BLaER1 (cell line): ENCODE results near the gene SLC6A12.
A peak's percentile ranks its signal among the peaks of the same experiment; 100 is the strongest.

Experiments
- H3K27ac ChIP-seq: shearing (Covaris generic); formaldehyde crosslinking; 2 replicates; pipeline ENCODE4 v1.8.1; 2022
- H3K27me3 ChIP-seq: shearing (Covaris generic); formaldehyde crosslinking; 2 replicates; pipeline ENCODE4 v1.8.1; 2022
- H3K36me3 ChIP-seq: shearing (Covaris generic); formaldehyde crosslinking; 2 replicates; pipeline ENCODE4 v1.8.1; 2022
- H3K4me1 ChIP-seq: shearing (Covaris generic); formaldehyde crosslinking; 2 replicates; pipeline ENCODE4 v1.8.1; 2022
- H3K4me2 ChIP-seq: shearing (Covaris generic); formaldehyde crosslinking; 2 replicates; pipeline ENCODE4 v1.8.1; 2022
- H3K4me3 ChIP-seq: shearing (Covaris generic); formaldehyde crosslinking; 2 replicates; pipeline ENCODE4 v1.8.1; 2022
- H3K9ac ChIP-seq: shearing (Covaris generic); formaldehyde crosslinking; 2 replicates; pipeline ENCODE4 v1.8.1; 2022
- H3K9me3 ChIP-seq: shearing (Covaris generic); formaldehyde crosslinking; 2 replicates; pipeline ENCODE4 v1.8.1; 2022
- H4K20me1 ChIP-seq: shearing (Covaris generic); formaldehyde crosslinking; 2 replicates; pipeline ENCODE4 v1.8.1; 2022
- Cebpa-rat ChIP-seq: shearing (Covaris generic); IDR thresholded peaks from 2 replicates; pipeline ENCODE4 v1.8.1; 2022

The SLC6A12 gene

DNA sequence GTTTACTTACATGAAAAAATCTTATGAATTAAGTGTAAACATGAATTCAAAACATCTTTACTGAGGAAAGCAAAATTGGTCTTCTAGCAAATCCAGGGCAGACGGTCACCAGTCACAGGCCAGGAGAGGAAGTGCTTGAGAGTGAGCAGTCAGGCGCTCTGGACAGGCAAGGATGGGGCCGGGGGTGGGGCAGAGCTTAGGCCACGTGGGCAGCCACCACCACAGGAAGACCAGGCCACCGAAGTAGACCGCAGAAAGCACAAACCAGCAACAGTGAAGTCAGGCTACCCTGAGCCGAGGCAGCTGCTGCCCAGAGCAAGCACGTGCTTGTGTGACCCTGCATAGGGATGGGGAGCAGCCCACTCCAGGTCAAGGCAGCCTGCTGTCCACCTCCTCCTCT, 33.5 kb downstream of the SLC6A12 start:
- H3K4me3 ChIP-seq, result no peak overlapping the region
- H3K9ac ChIP-seq, result no peak overlapping the region
- H3K4me2 ChIP-seq, result peak overlapping the region; percentile 22; the same call in 1 of the 2 replicates
- H3K27me3 ChIP-seq, result no peaks in the 10 kb centered on the region
- TF ChIP-seq Cebpa-rat, result no peak
- no peaks in the 10 kb centered on the region for H4K20me1 ChIP-seq
- H3K9me3 ChIP-seq, result no peaks in the 10 kb centered on the region
- peaks cover 33% of the 10 kb centered on the region for H3K4me1 ChIP-seq
- H3K27ac ChIP-seq, result no peak overlapping the region
- no peaks in the 10 kb centered on the region for H3K36me3 ChIP-seq

DNA sequence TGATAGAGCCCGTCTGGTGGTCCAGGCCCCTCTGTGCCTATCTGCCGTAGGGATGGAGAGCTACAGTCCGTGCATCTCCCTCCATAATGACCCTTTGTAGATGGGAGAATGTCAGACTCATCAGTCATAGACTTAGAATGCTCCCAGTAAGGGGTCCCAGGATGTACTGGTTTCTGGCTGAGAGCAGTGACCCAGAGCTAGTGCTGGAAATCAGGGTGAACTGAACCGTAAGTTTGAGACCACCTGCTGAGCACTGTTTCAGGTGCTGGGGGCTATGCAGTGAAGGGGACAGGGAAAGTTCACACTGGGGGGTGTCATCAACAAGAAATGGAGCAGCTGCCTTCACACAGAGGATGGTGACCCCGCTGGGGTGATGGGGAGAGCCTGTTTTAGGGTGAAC, 34.1 kb downstream of the SLC6A12 start:
- H3K4me2 ChIP-seq, result no peak overlapping the region
- TF ChIP-seq Cebpa-rat, result no peak
- no peak overlapping the region for H3K27ac ChIP-seq
- no peaks in the 10 kb centered on the region for H3K36me3 ChIP-seq
- H3K9me3 ChIP-seq, result no peaks in the 10 kb centered on the region
- peaks cover 35% of the 10 kb centered on the region for H3K4me1 ChIP-seq
- H3K9ac ChIP-seq, result no peak overlapping the region
- H4K20me1 ChIP-seq, result no peaks in the 10 kb centered on the region
- H3K27me3 ChIP-seq, result no peaks in the 10 kb centered on the region
- no peak overlapping the region for H3K4me3 ChIP-seq

DNA sequence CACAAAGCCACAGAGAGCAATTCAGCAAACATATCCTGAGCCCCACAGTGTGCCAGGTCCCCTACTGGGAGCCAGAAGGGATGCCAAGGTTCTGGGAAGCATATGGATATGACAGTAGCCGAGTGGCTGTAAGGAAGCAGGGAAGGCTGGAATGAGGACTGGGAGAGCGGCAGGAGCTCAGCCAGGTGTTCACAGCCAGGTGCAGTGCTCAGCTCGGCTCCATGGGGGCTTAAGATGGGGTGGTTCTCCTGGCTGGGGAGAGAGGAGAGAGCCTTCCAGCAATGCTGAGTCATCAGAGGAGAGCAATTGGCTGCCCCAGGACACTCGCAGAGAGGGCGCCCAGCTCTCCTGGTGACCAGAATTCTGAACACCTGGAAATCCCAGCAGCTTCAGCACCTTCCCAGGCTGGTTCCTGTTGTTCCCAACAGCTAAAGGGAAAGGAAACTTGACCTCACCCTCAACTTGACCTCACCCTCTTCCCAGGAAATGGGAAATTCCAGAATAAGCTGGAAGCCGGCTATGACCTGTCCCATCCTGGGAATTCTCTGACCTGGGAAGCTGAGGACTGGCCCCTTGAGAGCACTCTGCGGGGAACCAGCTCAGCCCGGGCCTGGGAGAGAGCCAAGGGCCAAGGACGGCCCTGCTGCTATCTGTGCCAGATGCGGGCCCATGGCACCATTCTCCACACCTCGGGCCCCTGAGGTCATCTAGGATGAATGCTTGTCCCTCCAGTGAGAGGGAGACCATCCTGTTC, 34.6 kb downstream of the SLC6A12 start:
- Histone ChIP-seq H3K4me2 (no peak overlapping the region), H3K9ac (no peak overlapping the region), H4K20me1 (no peaks in the 10 kb centered on the region), H3K36me3 (no peaks in the 10 kb centered on the region), H3K27ac (no peak overlapping the region), H3K27me3 (no peaks in the 10 kb centered on the region), H3K4me1 (peaks cover 35% of the 10 kb centered on the region), H3K9me3 (no peaks in the 10 kb centered on the region), H3K4me3 (no peak overlapping the region)
- TF ChIP-seq Cebpa-rat, result no peak

- H3K27me3 ChIP-seq, result no peaks in the 10 kb centered on the region
- no peak overlapping the region for H3K4me2 ChIP-seq
- H3K27ac ChIP-seq, result no peak overlapping the region
- TF ChIP-seq Cebpa-rat, result no peak
- no peaks in the 10 kb centered on the region for H3K9me3 ChIP-seq
- no peaks in the 10 kb centered on the region for H4K20me1 ChIP-seq
- no peak overlapping the region for H3K9ac ChIP-seq
- no peaks in the 10 kb centered on the region for H3K36me3 ChIP-seq
- H3K4me3 ChIP-seq, result no peak overlapping the region
- H3K4me1 ChIP-seq, result peaks cover 41% of the 10 kb centered on the region
These were observed 35.2 kb downstream of the SLC6A12 start for GRCh38 chr12:178829-179109.

DNA sequence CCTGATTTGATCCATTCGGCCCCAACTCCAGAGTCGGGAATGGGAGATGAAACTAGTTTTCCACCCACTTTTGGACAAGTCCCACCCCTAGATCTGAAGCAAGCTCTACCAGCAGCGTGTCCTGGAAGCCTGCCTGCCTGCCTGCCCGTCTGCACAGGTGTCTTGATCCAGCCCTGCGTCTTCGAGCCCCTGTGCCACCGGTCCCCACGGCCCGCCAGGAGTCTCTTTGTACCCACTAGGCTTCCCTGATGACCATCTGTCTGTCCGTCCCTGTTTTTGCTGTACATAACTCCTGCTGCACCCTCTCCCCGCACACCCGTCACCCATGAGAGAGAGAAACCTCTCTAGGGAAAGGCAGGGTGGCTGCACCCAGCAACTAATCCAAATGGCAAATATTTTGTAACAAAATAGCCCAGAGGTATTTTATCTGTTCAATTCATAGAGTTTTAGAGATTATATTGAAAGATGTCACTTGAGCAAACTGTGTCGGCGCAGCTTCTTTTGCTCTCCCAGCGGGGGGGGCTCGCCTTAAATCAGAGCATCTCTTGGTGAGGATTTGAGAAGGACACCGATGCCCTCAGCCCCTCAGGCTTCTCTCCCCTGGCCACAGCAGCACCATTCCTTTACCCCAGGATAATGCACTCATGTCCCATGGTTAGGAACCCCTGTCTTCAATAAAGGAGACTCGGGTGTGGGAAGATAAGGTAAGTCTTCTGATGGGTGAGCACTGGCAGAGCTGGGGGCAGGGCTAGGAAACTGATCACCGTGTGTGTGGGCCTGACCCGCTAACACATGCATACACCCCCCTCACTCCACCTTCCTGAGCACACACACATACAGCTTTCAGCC, 35.8 kb downstream of the SLC6A12 start:
- Histone ChIP-seq H3K4me2 (no peak overlapping the region), H3K27me3 (no peaks in the 10 kb centered on the region), H3K36me3 (no peaks in the 10 kb centered on the region), H3K4me3 (no peak overlapping the region), H3K4me1 (peaks cover 46% of the 10 kb centered on the region), H3K9me3 (no peaks in the 10 kb centered on the region), H3K27ac (no peak overlapping the region), H4K20me1 (no peaks in the 10 kb centered on the region), H3K9ac (no peak overlapping the region)
- TF ChIP-seq Cebpa-rat, result no peak

DNA sequence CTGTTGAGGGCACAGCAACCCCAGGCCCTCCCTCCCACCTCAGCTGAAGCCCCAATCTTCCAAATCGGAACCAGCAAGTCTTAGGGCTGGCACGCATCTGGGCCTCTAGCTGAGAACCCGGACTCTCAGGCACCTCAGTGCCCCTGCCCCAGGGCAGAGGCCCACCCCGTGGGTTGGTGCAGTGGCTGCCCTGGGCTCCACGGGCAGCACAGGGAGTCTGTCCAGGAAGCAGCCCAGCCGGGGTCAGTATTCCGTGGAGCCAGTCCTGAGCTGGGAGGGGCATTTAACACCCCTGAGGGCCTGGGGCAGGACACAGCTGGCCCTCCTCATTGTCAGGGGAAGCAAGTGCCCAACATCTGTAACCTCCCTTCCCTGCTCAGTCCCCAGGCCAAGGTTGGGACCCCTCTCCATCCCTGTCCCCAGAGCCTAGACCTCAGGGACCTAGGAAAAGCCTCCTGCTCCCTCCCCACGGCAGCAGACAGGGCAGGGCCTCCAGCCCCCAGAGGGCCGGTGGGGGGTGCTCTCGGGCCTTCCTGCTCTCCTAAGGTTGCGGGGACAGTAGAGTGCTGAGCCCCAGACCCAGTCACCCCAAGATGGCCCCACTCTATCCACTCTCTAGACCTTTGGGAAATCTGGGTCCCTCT, 36.5 kb downstream of the SLC6A12 start:
- Histone ChIP-seq H3K4me2 (no peak overlapping the region; the same call in 1 of the 2 replicates), H4K20me1 (no peaks in the 10 kb centered on the region), H3K27me3 (no peaks in the 10 kb centered on the region), H3K9me3 (no peaks in the 10 kb centered on the region), H3K9ac (no peak overlapping the region), H3K36me3 (no peaks in the 10 kb centered on the region), H3K27ac (no peak overlapping the region), H3K4me1 (peaks cover 53% of the 10 kb centered on the region), H3K4me3 (no peak overlapping the region)
- TF ChIP-seq Cebpa-rat, result no peak

- H3K27me3 ChIP-seq, result no peaks in the 10 kb centered on the region
- H3K9ac ChIP-seq, result peak overlapping the region; percentile 19; the same call in 1 of the 2 replicates
- peaks cover 55% of the 10 kb centered on the region for H3K4me1 ChIP-seq
- no peak overlapping the region for H3K4me3 ChIP-seq
- 0 out of 2 replicates have a peak overlapping the region, but pooled peaks have one; percentile 18 for H3K27ac ChIP-seq
- H3K36me3 ChIP-seq, result no peaks in the 10 kb centered on the region
- peak overlapping the region; percentile 63 for H3K4me2 ChIP-seq
- no peaks in the 10 kb centered on the region for H3K9me3 ChIP-seq
- H4K20me1 ChIP-seq, result no peaks in the 10 kb centered on the region
- no peak for TF ChIP-seq Cebpa-rat
These were observed 37.4 kb downstream of the SLC6A12 start for GRCh38 chr12:176321-177181.

DNA sequence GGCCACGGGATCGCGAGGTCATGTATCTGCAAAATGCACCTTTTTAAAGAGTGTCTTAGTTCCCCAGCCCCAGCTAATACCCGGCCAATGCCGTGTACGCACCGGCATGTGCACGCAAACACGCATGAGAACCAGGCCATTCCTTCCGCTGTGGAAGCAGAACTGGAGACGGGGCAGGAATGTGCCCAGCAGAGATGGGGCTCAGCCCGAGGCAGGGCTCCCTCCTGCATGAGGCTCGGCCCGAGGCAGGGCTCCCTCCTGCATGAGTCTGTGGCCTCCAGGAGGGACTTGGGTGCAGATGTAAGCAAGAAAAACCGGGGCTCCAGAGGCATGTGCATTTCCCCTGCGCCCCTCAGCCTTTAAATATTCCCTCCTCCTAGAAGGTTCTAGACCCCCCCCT, 38.2 kb downstream of the SLC6A12 start:
- no peak overlapping the region for H3K27ac ChIP-seq
- no peak overlapping the region for H3K4me3 ChIP-seq
- peak overlapping the region; percentile 63; the same call in 1 of the 2 replicates for H3K4me2 ChIP-seq

GRCh38 chr12:175250-175649, 38.7 kb downstream of the SLC6A12 start:
- no peak for TF ChIP-seq Cebpa-rat

More for the DNA sequence above, 38.2 kb downstream of the SLC6A12 start:
- Histone ChIP-seq H4K20me1 (no peaks in the 10 kb centered on the region), H3K27me3 (no peaks in the 10 kb centered on the region), H3K9ac (no peak overlapping the region), H3K9me3 (no peaks in the 10 kb centered on the region), H3K4me1 (peaks cover 51% of the 10 kb centered on the region), H3K36me3 (no peaks in the 10 kb centered on the region)
- no peak for TF ChIP-seq Cebpa-rat

More at GRCh38 chr12:175250-175649, 38.7 kb downstream of the SLC6A12 start:
- Histone ChIP-seq H3K4me1 (peaks cover 46% of the 10 kb centered on the region), H3K27ac (no peak overlapping the region), H3K9ac (no peak overlapping the region), H3K36me3 (no peaks in the 10 kb centered on the region), H3K9me3 (no peaks in the 10 kb centered on the region), H3K4me3 (no peak overlapping the region), H3K4me2 (no peak overlapping the region), H4K20me1 (no peaks in the 10 kb centered on the region), H3K27me3 (no peaks in the 10 kb centered on the region)
